Measurements from ENCODE around the gene HTT. TPM values are rescaled to one million over a fixed set of nuclear protein-coding genes. Genes with fewer than 3 reads are reported as not detected.

The HTT gene
- total and polyA plus RNA-seq, 2 of the 13 experiments (the other 11 are each of a cell fraction or from before 2014, with no cell fraction given): 17.5 to 19.5 TPM

GRCh38 chr4:3240936-3241522 is 166.5 kb downstream of the HTT start:
- FAIRE-seq (no peak), ATAC-seq (no peak), DNase-seq (ENCODE audit: low spot score) (no peak)
- no peak overlapping the region for H2AFZ ChIP-seq (ENCODE audit: low read length)
- intact Hi-C loops (cut with micrococcal nuclease; ENCODE audit: unreplicated experiment): no loop called here
- in situ Hi-C loops (cut with HindIII; ENCODE audit: extremely low pct_ligation_motif_present, low pct_unique_long_range_greater_than_20kb): no loop called here
- peaks cover 14 to 38% of the 10 kb centered on the region in 2 experiments; a peak in 4 of 5 replicates for H3K36me3 ChIP-seq (replicated peaks in 1 of 2; ENCODE audit: control insufficient read depth in 1 of 2, insufficient read depth in 2 of 2, low read length in 2 of 2)
- CTCF ChIA-PET (ENCODE audit: low intra/inter-chr PET ratio, low total read pairs): no interaction called here
- H3K79me2 ChIP-seq (ENCODE audit: insufficient read depth, low read length): no peaks in the 10 kb centered on the region
- H3K4me1 ChIP-seq (ENCODE audit: insufficient read depth, low read length): peaks cover 10% of the 10 kb centered on the region
- H4K20me1 ChIP-seq (ENCODE audit: insufficient read depth, low read length): 0 out of 2 replicates have a peak, but pooled peaks cover 3% of the 10 kb centered on the region
- H3K4me3 ChIP-seq (replicated peaks in 1 of 3; ENCODE audit: insufficient read depth in 1 of 3, low read depth in 2 of 3, low read length in 3 of 3): no peak overlapping the region
- POLR2A ChIA-PET: no interaction called here
- no peak overlapping the region for H3K4me2 ChIP-seq (ENCODE audit: low read depth, low read length)
- H3K9me3 ChIP-seq (ENCODE audit: low read length): no peaks in the 10 kb centered on the region
- no peaks in the 10 kb centered on the region for H3K27me3 ChIP-seq (ENCODE audit: control insufficient read depth in 1 of 2, insufficient read depth in 2 of 2, low read length in 2 of 2)
- no peak overlapping the region for H3K27ac ChIP-seq (ENCODE audit: extremely low read length, insufficient read depth, low read length)
- no TSS peak for BruUV-seq (replicated peaks)
- H3K9ac ChIP-seq (ENCODE audit: insufficient read depth, low read depth, low read length): no peak overlapping the region
- 96% methylated on average over 8 of the region's 13 CpGs for WGBS (ENCODE audit: low lambda C conversion rate)
- no peak for TF ChIP-seq AHR (CRISPR knock-in tag; IDR thresholded peaks at IDR 0.05)
- no peak for TF ChIP-seq REPIN1 (CRISPR knock-in tag; IDR thresholded peaks at IDR 0.05; ENCODE audit: borderline replicate concordance, low read depth)
- no peak for TF ChIP-seq CHCHD3 (CRISPR knock-in tag; IDR thresholded peaks at IDR 0.05)
- no peak for TF ChIP-seq EHMT2 (IDR thresholded peaks at IDR 0.05; ENCODE audit: borderline replicate concordance, low read depth, low read length)
- no peak for TF ChIP-seq PCBP2 (optimal IDR thresholded peaks at IDR 0.05; ENCODE audit: low read depth, low read length, poor library complexity, severe bottlenecking)
- no peak for TF ChIP-seq TP53 (CRISPR knock-in tag; conservative IDR thresholded peaks at IDR 0.05)
- no peak for TF ChIP-seq KMT2B (CRISPR knock-in tag; IDR thresholded peaks at IDR 0.05)

GRCh38 chr4:3241898-3242524 is 167.5 kb downstream of the HTT start:
- no peaks in the 10 kb centered on the region for H3K79me2 ChIP-seq (ENCODE audit: insufficient read depth, low read length)
- no TSS peak for BruUV-seq (replicated peaks)
- in situ Hi-C loops (cut with HindIII; ENCODE audit: extremely low pct_ligation_motif_present, low pct_unique_long_range_greater_than_20kb): no loop called here

More at GRCh38 chr4:3241898-3242524, 167.5 kb downstream of the HTT start:
- ChIA-PET POLR2A (no interaction called here), CTCF (ENCODE audit: low intra/inter-chr PET ratio, low total read pairs) (no interaction called here)
- ATAC-seq (no peak), FAIRE-seq (no peak), DNase-seq (ENCODE audit: low spot score) (no peak)
- H3K36me3 ChIP-seq (replicated peaks in 1 of 2; ENCODE audit: control insufficient read depth in 1 of 2, insufficient read depth in 2 of 2, low read length in 2 of 2): peaks cover 13 to 29% of the 10 kb centered on the region in 2 experiments; a peak in 4 of 5 replicates
- H3K27ac ChIP-seq (ENCODE audit: extremely low read length, insufficient read depth, low read length): no peak overlapping the region
- no peaks in the 10 kb centered on the region for H3K9me3 ChIP-seq (ENCODE audit: low read length)
- H3K9ac ChIP-seq (ENCODE audit: insufficient read depth, low read depth, low read length): no peak overlapping the region
- TF ChIP-seq HDAC6 (IDR thresholded peaks at IDR 0.05; ENCODE audit: low read depth, low read length) (no peak), DRAP1 (CRISPR knock-in tag; IDR thresholded peaks at IDR 0.05) (no peak), GMEB2 (CRISPR knock-in tag; IDR thresholded peaks at IDR 0.05; ENCODE audit: low read depth) (no peak), GTF3A (CRISPR knock-in tag; conservative IDR thresholded peaks at IDR 0.05) (no peak), REL (CRISPR knock-in tag; conservative IDR thresholded peaks at IDR 0.05) (no peak)
- no peak overlapping the region for H3K4me2 ChIP-seq (ENCODE audit: low read depth, low read length)
- H4K20me1 ChIP-seq (ENCODE audit: insufficient read depth, low read length): 0 out of 2 replicates have a peak, but pooled peaks cover 3% of the 10 kb centered on the region
- 96% methylated on average over 17 of the region's 17 CpGs for WGBS (ENCODE audit: low lambda C conversion rate)
- peaks cover 8% of the 10 kb centered on the region for H3K4me1 ChIP-seq (ENCODE audit: insufficient read depth, low read length)
- H3K27me3 ChIP-seq (ENCODE audit: control insufficient read depth in 1 of 2, insufficient read depth in 2 of 2, low read length in 2 of 2): no peaks in the 10 kb centered on the region
- intact Hi-C loops (cut with micrococcal nuclease; ENCODE audit: unreplicated experiment): no loop called here
- H3K4me3 ChIP-seq (replicated peaks in 1 of 3; ENCODE audit: insufficient read depth in 1 of 3, low read depth in 2 of 3, low read length in 3 of 3): no peak overlapping the region
- no peak overlapping the region for H2AFZ ChIP-seq (ENCODE audit: low read length)

All from HepG2 (cell line).